Adipocyte (in vitro differentiated cells): ENCODE data around the gene SLC6A4.

Experiments
- DNase-seq: peaks from one replicate; pipeline ENCODE4 v3.0.0-alpha.2; 2015; ENCODE audit warnings: low read depth
- H3K27me3 ChIP-seq: replicated peaks from 2 replicates; pipeline ENCODE4 v1.7.0; 2013; ENCODE audit warnings: mild to moderate bottlenecking, low read length, moderate library complexity; ENCODE audit not compliant: control insufficient read depth, insufficient read depth
- H3K36me3 ChIP-seq: 2 replicates; pipeline ENCODE4 v1.7.0; 2013; ENCODE audit warnings: low read length, mild to moderate bottlenecking, moderate library complexity; ENCODE audit not compliant: control insufficient read depth, insufficient read depth, severe bottlenecking
- H3K4me1 ChIP-seq: 2 replicates; pipeline ENCODE4 v1.7.0; 2013; ENCODE audit warnings: mild to moderate bottlenecking, low read length, moderate library complexity; ENCODE audit not compliant: control insufficient read depth, insufficient read depth
- H3K4me3 ChIP-seq: 2 replicates; pipeline ENCODE4 v1.7.0; 2013; ENCODE audit warnings: mild to moderate bottlenecking, low read length, moderate library complexity
- H3K9ac ChIP-seq: 2 replicates; pipeline ENCODE4 v1.7.0; 2013; ENCODE audit warnings: mild to moderate bottlenecking, low read length, moderate library complexity
- H3K9me3 ChIP-seq: 2 replicates; pipeline ENCODE4 v1.7.0; 2013; ENCODE audit warnings: mild to moderate bottlenecking, low read length, moderate library complexity; ENCODE audit not compliant: control insufficient read depth

SLC6A4 gene

DNA sequence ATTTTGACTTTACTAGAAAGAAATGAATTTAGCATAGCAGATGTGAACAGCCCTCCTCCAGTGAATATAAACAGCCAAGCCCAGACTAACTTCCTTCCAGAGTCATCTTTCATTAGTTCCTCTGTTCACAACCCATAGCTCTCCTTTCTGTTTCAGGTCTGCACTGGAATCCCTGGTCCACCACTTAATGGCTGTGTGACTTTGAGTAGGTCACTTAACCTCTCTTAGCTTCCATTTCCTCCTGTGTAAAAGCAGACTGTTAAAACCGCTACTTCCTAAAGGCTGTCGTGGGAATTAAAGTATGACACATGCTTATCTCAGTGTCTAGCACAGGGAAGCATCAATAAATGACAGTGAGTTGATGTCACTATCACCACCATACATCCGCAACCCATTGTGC is 7.5 kb downstream of the SLC6A4 start:
- no peaks in the 10 kb centered on the region for H3K36me3 ChIP-seq
- peaks cover 19% of the 10 kb centered on the region for H3K27me3 ChIP-seq
- H3K9me3 ChIP-seq = no peaks in the 10 kb centered on the region

GRCh38 chr17:30226878-30227277 is 8.6 kb downstream of the SLC6A4 start:
- H3K27me3 ChIP-seq = peaks cover 27% of the 10 kb centered on the region
- no peaks in the 10 kb centered on the region for H3K36me3 ChIP-seq
- DNase-seq = peak; percentile 78
- H3K4me3 ChIP-seq = no peak overlapping the region
- H3K4me1 ChIP-seq = no peaks in the 10 kb centered on the region
- H3K9ac ChIP-seq = no peak overlapping the region
- no peaks in the 10 kb centered on the region for H3K9me3 ChIP-seq

More for the DNA sequence above, 7.5 kb downstream of the SLC6A4 start:
- Histone ChIP-seq H3K9ac (no peak overlapping the region), H3K4me3 (no peak overlapping the region), H3K4me1 (no peaks in the 10 kb centered on the region)
- no peak for DNase-seq

GRCh38 chr17:30225919-30226553 is 9.5 kb downstream of the SLC6A4 start:
- peaks cover 31% of the 10 kb centered on the region for H3K27me3 ChIP-seq
- no peaks in the 10 kb centered on the region for H3K4me1 ChIP-seq
- H3K9ac ChIP-seq = no peak overlapping the region
- DNase-seq = no peak
- H3K4me3 ChIP-seq = no peak overlapping the region
- H3K36me3 ChIP-seq = no peaks in the 10 kb centered on the region
- no peaks in the 10 kb centered on the region for H3K9me3 ChIP-seq

DNA sequence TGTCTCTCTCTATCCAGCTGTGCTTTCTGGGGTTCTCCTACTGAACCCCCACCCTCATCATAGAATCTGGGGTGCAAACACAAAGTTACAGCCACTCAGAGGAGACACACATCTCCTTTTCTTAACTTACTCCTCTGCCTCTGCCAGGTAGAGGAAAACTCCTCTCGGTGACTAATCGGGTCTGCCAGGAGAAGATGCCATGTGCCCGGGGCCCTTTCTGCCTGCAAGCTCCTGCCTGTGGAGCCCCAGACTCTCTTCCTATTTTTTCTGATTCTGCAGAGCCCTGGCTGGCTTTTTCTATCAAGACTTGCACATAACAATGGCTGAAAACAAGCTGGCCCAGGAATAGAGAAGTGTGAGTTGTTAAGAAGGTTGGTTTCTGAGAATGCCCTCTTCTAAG is 10.4 kb downstream of the SLC6A4 start:
- no peak overlapping the region for H3K9ac ChIP-seq
- no peaks in the 10 kb centered on the region for H3K36me3 ChIP-seq
- H3K4me3 ChIP-seq = no peak overlapping the region
- H3K9me3 ChIP-seq = no peaks in the 10 kb centered on the region
- H3K4me1 ChIP-seq = no peaks in the 10 kb centered on the region
- H3K27me3 ChIP-seq = peaks cover 33% of the 10 kb centered on the region
- no peak for DNase-seq

GRCh38 chr17:30224419-30224960 is 11.0 kb downstream of the SLC6A4 start:
- H3K27me3 ChIP-seq = peaks cover 38% of the 10 kb centered on the region
- H3K4me1 ChIP-seq = no peaks in the 10 kb centered on the region
- no peaks in the 10 kb centered on the region for H3K36me3 ChIP-seq
- no peaks in the 10 kb centered on the region for H3K9me3 ChIP-seq
- H3K4me3 ChIP-seq = no peak overlapping the region
- no peak overlapping the region for H3K9ac ChIP-seq
- no peak for DNase-seq

DNA sequence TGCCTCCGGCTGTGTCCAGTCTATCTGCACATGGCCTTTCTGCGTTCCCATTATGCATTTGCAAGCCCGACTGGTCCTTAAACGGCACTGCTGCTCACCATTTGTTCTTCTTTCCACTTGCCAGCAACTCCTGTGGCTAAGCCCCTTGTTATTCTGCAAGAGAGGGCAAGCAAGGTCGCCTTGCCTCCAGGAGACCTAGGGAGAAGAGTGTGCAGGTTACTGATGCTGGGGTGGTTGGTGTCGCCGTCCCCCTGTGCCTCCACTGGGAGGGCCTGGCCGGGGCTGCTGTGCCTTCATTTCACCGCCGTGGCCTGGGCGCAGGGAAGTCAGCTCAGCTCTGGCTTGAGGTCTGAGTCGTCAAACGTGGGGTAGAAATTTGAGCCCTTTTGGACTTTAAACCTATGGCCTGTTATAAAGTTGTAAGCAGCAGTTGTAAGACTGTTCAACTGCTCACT is 12.7 kb downstream of the SLC6A4 start:
- no peak overlapping the region for H3K9ac ChIP-seq
- peaks cover 54% of the 10 kb centered on the region for H3K27me3 ChIP-seq
- no peak overlapping the region for H3K4me3 ChIP-seq
- H3K4me1 ChIP-seq = no peaks in the 10 kb centered on the region
- H3K9me3 ChIP-seq = no peaks in the 10 kb centered on the region
- no peaks in the 10 kb centered on the region for H3K36me3 ChIP-seq
- no peak for DNase-seq

DNA sequence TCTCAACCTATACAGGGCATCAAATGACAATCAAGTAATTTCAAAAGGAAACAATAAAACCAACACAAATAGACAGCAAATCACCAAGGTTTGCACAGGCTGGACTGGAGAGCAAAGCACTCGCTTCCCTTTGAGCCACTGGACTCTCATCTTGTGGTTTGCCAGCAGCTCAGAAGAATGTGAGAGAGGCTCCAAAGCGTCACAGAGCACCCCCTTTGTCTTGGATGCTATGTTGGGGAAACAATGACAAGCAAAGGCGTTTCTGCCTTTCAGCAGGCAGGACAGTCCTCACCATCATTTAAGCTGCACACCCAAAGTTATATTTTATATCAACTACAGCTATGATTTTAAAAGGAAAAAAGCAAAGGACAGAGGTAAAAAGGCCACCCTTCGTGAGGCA is 13.2 kb downstream of the SLC6A4 start:
- Histone ChIP-seq H3K36me3 (no peaks in the 10 kb centered on the region), H3K4me3 (no peak overlapping the region), H3K4me1 (no peaks in the 10 kb centered on the region), H3K9ac (no peak overlapping the region), H3K27me3 (peaks cover 55% of the 10 kb centered on the region), H3K9me3 (no peaks in the 10 kb centered on the region)
- DNase-seq = no peak

- no peaks in the 10 kb centered on the region for H3K9me3 ChIP-seq
- no peaks in the 10 kb centered on the region for H3K4me1 ChIP-seq
- no peak for DNase-seq
- H3K27me3 ChIP-seq = peaks cover 55% of the 10 kb centered on the region
- H3K9ac ChIP-seq = no peak overlapping the region
- no peak overlapping the region for H3K4me3 ChIP-seq
- H3K36me3 ChIP-seq = no peaks in the 10 kb centered on the region
Observed at GRCh38 chr17:30221346-30221745, 14.2 kb downstream of the SLC6A4 start.

DNA sequence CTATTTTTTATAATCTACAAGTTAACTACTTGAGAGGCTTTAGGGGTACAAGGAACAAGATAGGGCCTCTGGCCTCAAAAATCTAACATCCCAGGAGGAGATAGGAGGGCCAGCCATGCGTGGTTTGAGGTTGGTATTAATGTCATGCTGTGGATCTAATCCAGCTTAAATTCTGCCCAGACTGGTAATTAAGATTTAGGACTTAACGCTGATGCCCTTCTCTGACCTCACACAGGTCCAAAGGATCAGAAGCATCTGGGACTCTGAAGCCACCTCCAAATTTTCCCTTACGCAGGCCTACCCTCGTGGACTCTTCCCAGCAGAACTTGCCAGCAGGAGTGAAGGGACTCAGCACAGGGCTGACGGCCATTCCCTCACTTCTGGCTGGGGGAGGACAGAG is 15.1 kb downstream of the SLC6A4 start:
- Histone ChIP-seq H3K4me1 (no peaks in the 10 kb centered on the region), H3K36me3 (no peaks in the 10 kb centered on the region), H3K27me3 (peaks cover 52% of the 10 kb centered on the region), H3K4me3 (no peak overlapping the region), H3K9me3 (no peaks in the 10 kb centered on the region), H3K9ac (no peak overlapping the region)
- no peak for DNase-seq

- H3K36me3 ChIP-seq = no peaks in the 10 kb centered on the region
- no peak for DNase-seq
- no peaks in the 10 kb centered on the region for H3K9me3 ChIP-seq
- H3K9ac ChIP-seq = no peak overlapping the region
- no peaks in the 10 kb centered on the region for H3K4me1 ChIP-seq
- no peak overlapping the region for H3K4me3 ChIP-seq
- peaks cover 52% of the 10 kb centered on the region for H3K27me3 ChIP-seq
Observed at GRCh38 chr17:30219833-30220232, 15.7 kb downstream of the SLC6A4 start.

DNA sequence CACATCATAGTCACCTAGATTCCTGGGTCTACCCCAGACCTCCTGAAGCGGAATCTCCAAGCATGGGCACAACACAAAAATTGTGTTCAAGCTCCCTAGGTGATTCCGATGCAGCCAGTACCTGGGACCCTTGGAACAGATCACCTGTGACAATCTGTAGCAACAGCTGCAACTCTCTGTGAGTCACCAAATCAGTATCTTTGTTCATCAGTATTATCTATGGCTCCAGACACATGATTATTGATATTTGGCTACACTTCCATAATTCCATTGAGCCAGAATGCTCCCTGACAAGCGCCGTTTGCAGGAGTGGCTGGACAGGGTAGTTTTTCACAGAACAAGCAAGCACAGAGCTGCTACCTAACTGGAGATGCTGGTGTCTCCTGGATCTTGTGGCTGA is 16.2 kb downstream of the SLC6A4 start:
- Histone ChIP-seq H3K4me3 (no peak overlapping the region), H3K4me1 (no peaks in the 10 kb centered on the region), H3K9me3 (no peaks in the 10 kb centered on the region), H3K9ac (no peak overlapping the region), H3K27me3 (peaks cover 52% of the 10 kb centered on the region), H3K36me3 (no peaks in the 10 kb centered on the region)
- DNase-seq = no peak

- H3K4me3 ChIP-seq = no peak overlapping the region
- H3K9ac ChIP-seq = no peak overlapping the region
- no peaks in the 10 kb centered on the region for H3K9me3 ChIP-seq
- H3K36me3 ChIP-seq = no peaks in the 10 kb centered on the region
- H3K27me3 ChIP-seq = peaks cover 50% of the 10 kb centered on the region
- DNase-seq = no peak
- H3K4me1 ChIP-seq = no peaks in the 10 kb centered on the region
Observed at GRCh38 chr17:30218799-30219198, 16.7 kb downstream of the SLC6A4 start.
